IMR-90 (cell line): Measurements from ENCODE around the gene LGSN. TPM values are rescaled to one million over a fixed set of nuclear protein-coding genes. Genes with fewer than 3 reads are reported as not detected.

ENCODE experiments used
- ATAC-seq: fragments of 200-7000 bp; cut with Tn5 transposase; 2 replicates; pipeline ENCODE4 v1.9.1; 2020; ENCODE audit warnings: low read depth, mild to moderate bottlenecking, moderate library complexity
- BruUV-seq: library from RNA; stranded (reverse); fragments of 400-500 nt; replicated peaks from 2 replicates; lab custom pipeline; 2021; lab: Mats Ljungman, UMichigan
- CTCF ChIA-PET: fragments of 300-600 bp; formaldehyde crosslinking; extraction: SDS; loops from one replicate; lab custom pipeline; 2021; ENCODE audit warnings: antibody characterized with exemption; lab: Yijun Ruan, JAX
- POLR2A ChIA-PET: fragments of 300-600 bp; sonication (Branson Sonifier 250); formaldehyde crosslinking; loops from one replicate; lab custom pipeline; 2022; ENCODE audit warnings: antibody characterized with exemption; ENCODE audit not compliant: unreplicated experiment; lab: Charles Lee
- DNase-seq: peaks from one replicate; pipeline ENCODE4 v3.0.0; 2013
- H2AFZ ChIP-seq: replicated peaks from 2 replicates; pipeline ENCODE3; 2013; ENCODE audit warnings: low read length, mild to moderate bottlenecking; ENCODE audit not compliant: poor library complexity
- H2AK5ac ChIP-seq: 2 replicates; pipeline ENCODE4 v1.6.1; 2013; ENCODE audit warnings: low read depth, low read length, inconsistent platforms
- H2AK9ac ChIP-seq: replicated peaks from 2 replicates; pipeline ENCODE3; 2013; ENCODE audit warnings: mild to moderate bottlenecking, low read depth, low read length, moderate library complexity; ENCODE audit not compliant: poor library complexity
- H2BK120ac ChIP-seq: 2 replicates; pipeline ENCODE4 v1.6.1; 2013; ENCODE audit warnings: low read depth, low read length, inconsistent platforms
- H2BK15ac ChIP-seq: 3 replicates; pipeline ENCODE4 v1.6.1; 2013; ENCODE audit warnings: low read depth, low read length, inconsistent platforms
- H2BK20ac ChIP-seq: 2 replicates; pipeline ENCODE4 v1.6.1; 2013; ENCODE audit warnings: low read depth, mild to moderate bottlenecking, inconsistent platforms, low read length, moderate library complexity
- H2BK5ac ChIP-seq: 2 replicates; pipeline ENCODE4 v1.6.1; 2013; ENCODE audit warnings: mild to moderate bottlenecking, low read depth, low read length, inconsistent platforms; ENCODE audit not compliant: poor library complexity, severe bottlenecking
- H3K14ac ChIP-seq: replicated peaks from 2 replicates; pipeline ENCODE4 v1.6.1; 2013; ENCODE audit warnings: low read depth, low read length, inconsistent platforms
- H3K18ac ChIP-seq: 2 replicates; pipeline ENCODE4 v1.6.1; 2013; ENCODE audit warnings: low read depth, low read length, control low read depth
- H3K23ac ChIP-seq: 2 replicates; pipeline ENCODE4 v1.6.1; 2013; ENCODE audit warnings: low read depth, low read length, inconsistent platforms
- H3K27ac ChIP-seq: 2 replicates; pipeline ENCODE4 v1.5.1; 2013; ENCODE audit warnings: mild to moderate bottlenecking, control low read depth, low read length; ENCODE audit not compliant: insufficient read depth
- H3K27me3 ChIP-seq: 2 replicates; pipeline ENCODE4 v1.6.1; 2013; ENCODE audit warnings: low read length; ENCODE audit not compliant: control insufficient read depth, insufficient read depth
- H3K36me3 ChIP-seq: 2 replicates; pipeline ENCODE4 v1.6.1; 2013; ENCODE audit warnings: low read length, mixed read lengths; ENCODE audit not compliant: control insufficient read depth, insufficient read depth
- H3K4ac ChIP-seq: 2 replicates; pipeline ENCODE4 v1.6.1; 2013; ENCODE audit warnings: low read depth, low read length, inconsistent platforms
- H3K4me1 ChIP-seq: 2 replicates; pipeline ENCODE4 v1.6.1; 2013; ENCODE audit warnings: low read length, mixed read lengths; ENCODE audit not compliant: control insufficient read depth, insufficient read depth
- H3K4me2 ChIP-seq: 2 replicates; pipeline ENCODE4 v1.6.1; 2013; ENCODE audit warnings: low read depth, mild to moderate bottlenecking, control low read depth, low read length, moderate library complexity
- H3K4me3 ChIP-seq: 2 replicates; pipeline ENCODE4 v1.5.1; 2013; ENCODE audit warnings: low read depth, mild to moderate bottlenecking, control low read depth, low read length, moderate library complexity; ENCODE audit not compliant: insufficient read depth
- H3K56ac ChIP-seq: 2 replicates; pipeline ENCODE4 v1.6.1; 2013; ENCODE audit warnings: low read length, inconsistent platforms; ENCODE audit not compliant: insufficient read depth; ENCODE audit errors: extremely low read depth
- H3K79me1 ChIP-seq, 2 experiments: 2 replicates each; pipeline ENCODE4 v1.6.1; 2013; ENCODE audit warnings: low read length in 2 of 2, inconsistent platforms in 1 of 2, low read depth in 1 of 2
- H3K9ac ChIP-seq: 2 replicates; pipeline ENCODE4 v1.6.1; 2013; ENCODE audit warnings: low read depth, low read length, control low read depth
- H3K9me1 ChIP-seq: 2 replicates; pipeline ENCODE4 v1.6.1; 2013; ENCODE audit warnings: low read length, inconsistent platforms; ENCODE audit not compliant: insufficient read depth
- H3K9me3 ChIP-seq: 2 replicates; pipeline ENCODE4 v1.6.1; 2013; ENCODE audit warnings: low read length; ENCODE audit not compliant: control insufficient read depth, insufficient read depth
- H4K20me1 ChIP-seq: 2 replicates; pipeline ENCODE4 v1.6.1; 2013; ENCODE audit warnings: low read length, inconsistent platforms; ENCODE audit not compliant: insufficient read depth
- H4K5ac ChIP-seq: 2 replicates; pipeline ENCODE4 v1.6.1; 2013; ENCODE audit warnings: mild to moderate bottlenecking, low read depth, low read length, control low read depth
- H4K8ac ChIP-seq, 2 experiments: 2 replicates each; pipeline ENCODE4 v1.6.1; 2013; ENCODE audit warnings: low read depth in 2 of 2, low read length in 2 of 2, control low read depth in 1 of 2, inconsistent platforms in 1 of 2
- H4K91ac ChIP-seq: 2 replicates; pipeline ENCODE4 v1.6.1; 2013; ENCODE audit warnings: low read depth, low read length, inconsistent platforms; ENCODE audit not compliant: insufficient read depth
- BHLHE40 ChIP-seq: fragments of 150-350 bp; IDR thresholded peaks from 2 replicates; pipeline ENCODE4 v1.6.1; 2016; ENCODE audit warnings: mild to moderate bottlenecking, low read depth, low read length
- CEBPB ChIP-seq: IDR thresholded peaks from 2 replicates; pipeline ENCODE4 v1.6.1; 2012; ENCODE audit warnings: low read depth, low read length, improper control_type of control experiment
- MAZ ChIP-seq: IDR thresholded peaks from 2 replicates; pipeline ENCODE4 v1.6.1; 2012; ENCODE audit warnings: low read depth, mild to moderate bottlenecking, low read length, improper control_type of control experiment, moderate library complexity, borderline replicate concordance
- MXI1 ChIP-seq: IDR thresholded peaks from 2 replicates; pipeline ENCODE4 v1.6.1; 2012; ENCODE audit warnings: low read depth, mild to moderate bottlenecking, low read length, moderate library complexity, borderline replicate concordance
- NFE2L2 ChIP-seq: fragments of 150-350 bp; IDR thresholded peaks from 2 replicates; pipeline ENCODE4 v1.6.1; 2016; ENCODE audit warnings: low read depth, mild to moderate bottlenecking, low read length
- POLR2A ChIP-seq: IDR thresholded peaks from 2 replicates; pipeline ENCODE4 v1.6.1; 2012; ENCODE audit warnings: mild to moderate bottlenecking, low read depth, low read length
- RAD21 ChIP-seq: IDR thresholded peaks from 2 replicates; pipeline ENCODE4 v1.6.1; 2012; ENCODE audit warnings: low read length, improper control_type of control experiment
- RFX5 ChIP-seq: IDR thresholded peaks from 2 replicates; pipeline ENCODE4 v1.8.0; 2012; ENCODE audit warnings: low read depth, mild to moderate bottlenecking, low read length, moderate library complexity
- WGBS, 2 experiments: methylation state at CpG; one replicate each; pipeline versions ENCODE4 v1.1.5 to v1.1.7; 2013; ENCODE audit warnings: missing lambda C conversion rate in 2 of 2; ENCODE audit not compliant: insufficient read length in 1 of 2; ENCODE audit errors: extremely low coverage in 2 of 2; 5-methylcytosine and 5-hydroxymethylcytosine counted together
- dilution Hi-C: fragments of 300-500 bp; cut with HindIII; formaldehyde crosslinking; loops from one replicate; pipeline ENCODE4 v1.14.3; 2018; ENCODE audit warnings: low sequenced_read_pairs; ENCODE audit not compliant: unreplicated experiment
- in situ Hi-C: fragments of 300-500 bp; cut with MboI; formaldehyde crosslinking; loops from 3 replicates; pipeline ENCODE4 v1.14.3; 2019; ENCODE audit warnings: low sequenced_read_pairs, inconsistent platforms, mixed read lengths
- intact Hi-C: fragments of 100-400 bp; cut with micrococcal nuclease; formaldehyde crosslinking; loops from 2 replicates; pipeline ENCODE4 v1.10.0; 2022
- polyA plus RNA-seq, 3 experiments: library from polyadenylated mRNA; depleted of rRNA; stranded (reverse); fragments of >200 nt; gene quantifications; 2 replicates each; pipeline ENCODE4 v1.2.3, GENCODE V29; 2012; ENCODE audit warnings: low replicate concordance in 1 of 3
- total RNA-seq: library from RNA; depleted of rRNA; stranded (reverse); fragments of >200 nt; gene quantifications from 2 replicates; pipeline ENCODE4 v1.2.3, GENCODE V29; 2012
- TF ChIP-seq, protein P1 (sequence below): fragments of 150-350 bp; IDR thresholded peaks from 2 replicates; pipeline ENCODE4 v1.6.1; 2016; ENCODE audit warnings: low read depth, mild to moderate bottlenecking, low read length, moderate library complexity, borderline replicate concordance
- TF ChIP-seq, protein P2 (sequence below): conservative IDR thresholded peaks from 2 replicates; pipeline ENCODE4 v1.5.1; 2012; ENCODE audit warnings: mild to moderate bottlenecking, low read depth, low read length, improper control_type of control experiment

The LGSN gene
- total and polyA plus RNA-seq, 2 of the 4 experiments (the other 2 are of a cell fraction), result not detected

DNA sequence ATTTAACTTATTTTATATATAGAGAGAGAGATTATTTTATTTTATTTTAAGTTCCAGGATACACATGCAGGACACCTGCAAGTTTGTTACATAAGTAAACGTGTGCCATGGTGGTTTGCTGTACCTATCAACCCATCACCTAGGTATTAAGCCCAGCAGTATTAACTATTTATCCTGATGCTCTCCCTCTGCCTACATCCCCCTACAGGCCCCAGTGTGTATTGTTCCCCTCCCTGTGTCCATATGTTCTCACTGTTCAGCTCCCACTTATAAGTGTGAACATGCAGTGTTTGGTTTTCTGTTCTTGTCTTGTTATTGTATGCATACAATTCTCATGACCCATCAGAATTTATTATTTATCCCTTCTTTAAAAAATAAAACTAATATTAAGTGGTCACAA is 73.9 kb downstream of the LGSN start:
- H3K14ac ChIP-seq, result no peak overlapping the region
- H3K56ac ChIP-seq, result no peak overlapping the region
- dilution Hi-C loops, result no loop called here
- H2BK120ac ChIP-seq, result no peak overlapping the region
- in situ Hi-C loops, result no loop called here
- ChIA-PET POLR2A (no interaction called here), CTCF (no interaction called here)
- H3K4me1 ChIP-seq, result no peaks in the 10 kb centered on the region
- intact Hi-C loops, result no loop called here
- no peak overlapping the region for H2AK5ac ChIP-seq
- no peak overlapping the region for H2AFZ ChIP-seq
- no peak overlapping the region for H4K8ac ChIP-seq
- H3K9me1 ChIP-seq, result no peaks in the 10 kb centered on the region
- H2BK15ac ChIP-seq, result no peak overlapping the region
- DNase-seq (no peak), ATAC-seq (no peak)
- BruUV-seq, result no TSS peak
- H3K9ac ChIP-seq, result no peak overlapping the region
- H3K27ac ChIP-seq, result no peak overlapping the region
- no peak overlapping the region for H2BK5ac ChIP-seq
- no peaks in the 10 kb centered on the region for H4K20me1 ChIP-seq
- H3K79me1 ChIP-seq, result no peaks in the 10 kb centered on the region
- H3K27me3 ChIP-seq, result no peaks in the 10 kb centered on the region
- no peak overlapping the region for H4K5ac ChIP-seq
- WGBS, 2 experiments, result no CpG with 5 or more reads among the region's 1 CpG
- no peak overlapping the region for H3K4ac ChIP-seq
- no peaks in the 10 kb centered on the region for H3K9me3 ChIP-seq
- H2AK9ac ChIP-seq, result no peak overlapping the region
- TF ChIP-seq, protein P1, sequence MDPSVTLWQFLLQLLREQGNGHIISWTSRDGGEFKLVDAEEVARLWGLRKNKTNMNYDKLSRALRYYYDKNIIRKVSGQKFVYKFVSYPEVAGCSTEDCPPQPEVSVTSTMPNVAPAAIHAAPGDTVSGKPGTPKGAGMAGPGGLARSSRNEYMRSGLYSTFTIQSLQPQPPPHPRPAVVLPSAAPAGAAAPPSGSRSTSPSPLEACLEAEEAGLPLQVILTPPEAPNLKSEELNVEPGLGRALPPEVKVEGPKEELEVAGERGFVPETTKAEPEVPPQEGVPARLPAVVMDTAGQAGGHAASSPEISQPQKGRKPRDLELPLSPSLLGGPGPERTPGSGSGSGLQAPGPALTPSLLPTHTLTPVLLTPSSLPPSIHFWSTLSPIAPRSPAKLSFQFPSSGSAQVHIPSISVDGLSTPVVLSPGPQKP, result no peak
- TF ChIP-seq POLR2A (no peak), MXI1 (no peak), CEBPB (no peak), RAD21 (no peak), NFE2L2 (no peak), MAZ (no peak), BHLHE40 (no peak), RFX5 (no peak)
- TF ChIP-seq, protein P2, sequence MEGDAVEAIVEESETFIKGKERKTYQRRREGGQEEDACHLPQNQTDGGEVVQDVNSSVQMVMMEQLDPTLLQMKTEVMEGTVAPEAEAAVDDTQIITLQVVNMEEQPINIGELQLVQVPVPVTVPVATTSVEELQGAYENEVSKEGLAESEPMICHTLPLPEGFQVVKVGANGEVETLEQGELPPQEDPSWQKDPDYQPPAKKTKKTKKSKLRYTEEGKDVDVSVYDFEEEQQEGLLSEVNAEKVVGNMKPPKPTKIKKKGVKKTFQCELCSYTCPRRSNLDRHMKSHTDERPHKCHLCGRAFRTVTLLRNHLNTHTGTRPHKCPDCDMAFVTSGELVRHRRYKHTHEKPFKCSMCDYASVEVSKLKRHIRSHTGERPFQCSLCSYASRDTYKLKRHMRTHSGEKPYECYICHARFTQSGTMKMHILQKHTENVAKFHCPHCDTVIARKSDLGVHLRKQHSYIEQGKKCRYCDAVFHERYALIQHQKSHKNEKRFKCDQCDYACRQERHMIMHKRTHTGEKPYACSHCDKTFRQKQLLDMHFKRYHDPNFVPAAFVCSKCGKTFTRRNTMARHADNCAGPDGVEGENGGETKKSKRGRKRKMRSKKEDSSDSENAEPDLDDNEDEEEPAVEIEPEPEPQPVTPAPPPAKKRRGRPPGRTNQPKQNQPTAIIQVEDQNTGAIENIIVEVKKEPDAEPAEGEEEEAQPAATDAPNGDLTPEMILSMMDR, result no peak
- no peaks in the 10 kb centered on the region for H3K36me3 ChIP-seq
- H3K18ac ChIP-seq, result no peak overlapping the region
- H3K4me3 ChIP-seq, result no peak overlapping the region
- no peak overlapping the region for H3K23ac ChIP-seq
- H3K4me2 ChIP-seq, result no peak overlapping the region
- no peak overlapping the region for H4K91ac ChIP-seq
- H2BK20ac ChIP-seq, result no peak overlapping the region
